ENCODE measurements around the gene PPIL6.

The PPIL6 gene

DNA sequence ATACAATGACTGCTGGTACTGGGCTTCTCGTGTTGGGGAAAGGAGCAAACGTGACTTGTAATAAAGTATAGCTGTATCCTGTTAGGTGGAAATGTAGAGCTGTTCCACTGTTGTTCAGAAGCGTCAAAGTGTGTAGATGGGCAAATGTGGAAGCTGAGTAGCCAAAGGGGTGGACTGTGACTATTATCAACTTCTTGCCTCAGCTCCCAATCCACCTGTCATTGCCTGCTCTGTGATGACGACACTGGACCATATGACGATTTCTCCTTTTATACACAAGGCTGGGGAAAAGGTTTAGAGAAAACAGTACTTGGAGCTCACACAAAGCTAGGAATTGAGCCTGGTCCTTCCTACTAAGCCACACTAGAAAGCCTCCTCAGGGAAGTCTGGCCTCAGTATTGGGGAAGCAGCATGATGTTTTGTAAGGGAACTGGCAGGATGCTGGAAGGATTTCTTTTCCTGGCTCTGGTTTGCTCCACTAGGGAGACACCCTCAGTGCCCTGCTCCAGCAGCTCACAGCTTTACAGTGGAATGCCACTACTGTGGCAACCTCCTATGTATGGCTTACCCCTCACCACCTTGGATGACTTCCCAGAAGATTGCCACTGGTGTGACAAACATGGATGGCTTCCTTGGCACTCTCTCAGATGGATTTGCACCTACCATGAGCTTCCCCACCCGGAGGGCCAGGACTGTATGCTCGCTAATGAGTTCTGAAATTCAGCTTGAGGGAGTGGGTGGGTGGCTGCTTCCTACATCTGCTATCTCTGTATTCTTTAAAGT is 78.1 kb downstream of the PPIL6 start:
- peaks cover 9% of the 10 kb centered on the region for H3K79me2 ChIP-seq (ENCODE audit: control insufficient read depth, insufficient read depth, low read length, unreplicated experiment)
- no peak overlapping the region for H2AFZ ChIP-seq (ENCODE audit: low read length, unreplicated experiment)
- H3K36me3 ChIP-seq (ENCODE audit: insufficient read depth, low read length) = peaks cover 71% of the 10 kb centered on the region
- no peak overlapping the region for H3K4me3 ChIP-seq (ENCODE audit: low read depth, low read length)
- no peaks in the 10 kb centered on the region for H3K4me1 ChIP-seq (ENCODE audit: control insufficient read depth, insufficient read depth, low read length, unreplicated experiment)
- H3K27ac ChIP-seq (ENCODE audit: low read depth, low read length) = no peak overlapping the region
- H3K27me3 ChIP-seq (ENCODE audit: insufficient read depth, low read length) = no peaks in the 10 kb centered on the region

- Histone ChIP-seq H2AFZ (ENCODE audit: low read length, unreplicated experiment) (no peak overlapping the region), H3K36me3 (ENCODE audit: insufficient read depth, low read length) (peaks cover 72% of the 10 kb centered on the region), H3K27ac (ENCODE audit: low read depth, low read length) (no peak overlapping the region)
Measured at GRCh38 chr6:109360791-109361190, 79.6 kb downstream of the PPIL6 start.

GRCh38 chr6:109360281-109360680 is 80.1 kb downstream of the PPIL6 start:
- Histone ChIP-seq H3K27ac (ENCODE audit: low read depth, low read length) (no peak overlapping the region), H3K4me1 (ENCODE audit: control insufficient read depth, insufficient read depth, low read length, unreplicated experiment) (no peaks in the 10 kb centered on the region), H3K36me3 (ENCODE audit: insufficient read depth, low read length) (peaks cover 77% of the 10 kb centered on the region)

More at GRCh38 chr6:109360791-109361190, 79.6 kb downstream of the PPIL6 start:
- Histone ChIP-seq H3K79me2 (ENCODE audit: control insufficient read depth, insufficient read depth, low read length, unreplicated experiment) (peaks cover 3% of the 10 kb centered on the region), H3K4me1 (ENCODE audit: control insufficient read depth, insufficient read depth, low read length, unreplicated experiment) (no peaks in the 10 kb centered on the region), H3K27me3 (ENCODE audit: insufficient read depth, low read length) (no peaks in the 10 kb centered on the region), H3K4me3 (ENCODE audit: low read depth, low read length) (no peak overlapping the region)

GRCh38 chr6:109359248-109359647 is 81.2 kb downstream of the PPIL6 start:
- H3K36me3 ChIP-seq (ENCODE audit: insufficient read depth, low read length) = peaks cover 81% of the 10 kb centered on the region
- H3K4me3 ChIP-seq (ENCODE audit: low read depth, low read length) = no peak overlapping the region
- peaks cover 3% of the 10 kb centered on the region for H3K79me2 ChIP-seq (ENCODE audit: control insufficient read depth, insufficient read depth, low read length, unreplicated experiment)
- H3K27me3 ChIP-seq (ENCODE audit: insufficient read depth, low read length) = no peaks in the 10 kb centered on the region
- H3K4me1 ChIP-seq (ENCODE audit: control insufficient read depth, insufficient read depth, low read length, unreplicated experiment) = no peaks in the 10 kb centered on the region
- no peak overlapping the region for H2AFZ ChIP-seq (ENCODE audit: low read length, unreplicated experiment)
- H3K27ac ChIP-seq (ENCODE audit: low read depth, low read length) = no peak overlapping the region

More at GRCh38 chr6:109360281-109360680, 80.1 kb downstream of the PPIL6 start:
- peaks cover 3% of the 10 kb centered on the region for H3K79me2 ChIP-seq (ENCODE audit: control insufficient read depth, insufficient read depth, low read length, unreplicated experiment)
- H3K4me3 ChIP-seq (ENCODE audit: low read depth, low read length) = no peak overlapping the region
- H3K27me3 ChIP-seq (ENCODE audit: insufficient read depth, low read length) = no peaks in the 10 kb centered on the region
- no peak overlapping the region for H2AFZ ChIP-seq (ENCODE audit: low read length, unreplicated experiment)

GRCh38 chr6:109358204-109358603 is 82.2 kb downstream of the PPIL6 start:
- Histone ChIP-seq H3K27ac (ENCODE audit: low read depth, low read length) (no peak overlapping the region), H3K36me3 (ENCODE audit: insufficient read depth, low read length) (peaks cover 80% of the 10 kb centered on the region), H2AFZ (ENCODE audit: low read length, unreplicated experiment) (no peak overlapping the region), H3K4me3 (ENCODE audit: low read depth, low read length) (no peak overlapping the region), H3K79me2 (ENCODE audit: control insufficient read depth, insufficient read depth, low read length, unreplicated experiment) (no peaks in the 10 kb centered on the region), H3K4me1 (ENCODE audit: control insufficient read depth, insufficient read depth, low read length, unreplicated experiment) (no peaks in the 10 kb centered on the region), H3K27me3 (ENCODE audit: insufficient read depth, low read length) (no peaks in the 10 kb centered on the region)

DNA sequence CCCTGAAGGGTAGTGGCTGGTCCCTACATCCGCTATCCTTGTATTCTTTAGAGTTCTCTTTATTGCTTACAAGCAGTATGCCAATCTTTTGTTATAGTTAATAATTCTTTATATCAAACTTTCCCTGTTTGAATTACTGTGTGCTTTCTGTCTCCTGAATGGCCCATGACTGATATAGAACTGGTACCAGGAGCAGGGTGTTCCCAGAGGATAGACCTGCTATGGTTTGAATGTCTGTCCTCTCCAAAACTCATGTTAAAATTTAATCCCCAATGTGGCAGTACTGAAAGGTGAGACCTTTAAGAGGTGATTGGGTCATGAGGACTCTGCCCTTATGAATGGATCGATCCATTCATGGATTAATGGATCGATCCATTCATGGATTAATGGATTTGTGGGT is 84.2 kb downstream of the PPIL6 start:
- Histone ChIP-seq H3K27me3 (ENCODE audit: insufficient read depth, low read length) (no peaks in the 10 kb centered on the region), H2AFZ (ENCODE audit: low read length, unreplicated experiment) (no peak overlapping the region), H3K4me1 (ENCODE audit: control insufficient read depth, insufficient read depth, low read length, unreplicated experiment) (peaks cover 13% of the 10 kb centered on the region), H3K27ac (ENCODE audit: low read depth, low read length) (no peak overlapping the region), H3K79me2 (ENCODE audit: control insufficient read depth, insufficient read depth, low read length, unreplicated experiment) (no peaks in the 10 kb centered on the region), H3K36me3 (ENCODE audit: insufficient read depth, low read length) (peaks cover 74% of the 10 kb centered on the region), H3K4me3 (ENCODE audit: low read depth, low read length) (no peak overlapping the region)

- H3K36me3 ChIP-seq (ENCODE audit: insufficient read depth, low read length) = peaks cover 29% of the 10 kb centered on the region
- no peaks in the 10 kb centered on the region for H3K79me2 ChIP-seq (ENCODE audit: control insufficient read depth, insufficient read depth, low read length, unreplicated experiment)
- H3K27ac ChIP-seq (ENCODE audit: low read depth, low read length) = no peak overlapping the region
- peaks cover 13% of the 10 kb centered on the region for H3K4me1 ChIP-seq (ENCODE audit: control insufficient read depth, insufficient read depth, low read length, unreplicated experiment)
- no peak overlapping the region for H2AFZ ChIP-seq (ENCODE audit: low read length, unreplicated experiment)
- no peaks in the 10 kb centered on the region for H3K27me3 ChIP-seq (ENCODE audit: insufficient read depth, low read length)
- H3K4me3 ChIP-seq (ENCODE audit: low read depth, low read length) = no peak overlapping the region
Measured at GRCh38 chr6:109351231-109352130, 88.9 kb downstream of the PPIL6 start.

DNA sequence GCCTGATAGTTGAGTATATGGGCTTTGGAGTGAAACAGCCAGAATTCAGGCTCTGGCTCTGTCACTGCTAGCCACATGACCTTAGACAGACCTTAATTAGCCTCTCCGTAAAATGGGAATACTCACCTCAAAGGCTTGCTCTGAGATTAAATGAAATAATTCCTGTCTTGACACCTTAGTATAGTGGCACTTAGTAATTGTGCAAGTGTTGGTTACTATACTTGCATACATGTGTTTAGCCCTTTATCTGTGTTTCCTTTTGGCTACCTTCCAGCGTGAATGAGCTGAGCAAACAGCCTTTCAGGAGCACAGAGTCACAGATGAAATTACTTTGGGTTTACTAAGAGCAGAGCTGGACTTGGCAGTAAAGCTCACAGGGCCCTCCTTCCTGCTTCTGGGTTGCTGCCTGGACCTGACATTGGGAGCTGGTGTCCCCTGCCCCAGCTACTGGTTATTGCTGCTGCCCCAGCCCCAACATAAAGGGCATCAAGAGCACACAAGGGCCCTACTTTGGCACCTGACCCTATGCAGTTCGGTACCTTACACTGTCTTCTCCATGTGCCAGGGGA is 90.9 kb downstream of the PPIL6 start:
- Histone ChIP-seq H3K36me3 (ENCODE audit: insufficient read depth, low read length) (peaks cover 11% of the 10 kb centered on the region; the same call in 1 of the 2 replicates), H3K4me1 (ENCODE audit: control insufficient read depth, insufficient read depth, low read length, unreplicated experiment) (peaks cover 13% of the 10 kb centered on the region), H3K4me3 (ENCODE audit: low read depth, low read length) (no peak overlapping the region), H2AFZ (ENCODE audit: low read length, unreplicated experiment) (no peak overlapping the region), H3K27me3 (ENCODE audit: insufficient read depth, low read length) (no peaks in the 10 kb centered on the region), H3K79me2 (ENCODE audit: control insufficient read depth, insufficient read depth, low read length, unreplicated experiment) (no peaks in the 10 kb centered on the region), H3K27ac (ENCODE audit: low read depth, low read length) (no peak overlapping the region)

DNA sequence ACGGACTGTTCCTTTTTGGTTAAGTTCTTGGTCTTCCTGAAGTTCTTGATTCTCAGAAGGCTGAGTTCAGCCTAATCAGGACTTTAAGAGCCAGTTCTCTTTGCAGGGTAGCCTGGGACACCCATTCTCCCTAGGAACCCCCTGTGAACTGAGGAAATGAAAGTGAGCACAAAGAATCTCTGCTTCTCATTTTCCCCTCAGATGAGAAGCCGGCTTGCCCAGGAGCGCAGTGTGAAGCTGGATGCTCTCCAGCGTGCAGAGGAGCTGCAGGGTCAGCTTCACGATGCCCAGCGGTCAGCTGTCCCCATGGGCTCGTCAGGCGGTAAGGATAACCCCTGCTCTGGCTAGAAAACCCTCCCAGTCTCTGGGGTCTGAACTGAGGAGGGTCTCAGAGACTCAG is 92.2 kb downstream of the PPIL6 start:
- 0 out of 2 replicates have a peak, but pooled peaks cover 4% of the 10 kb centered on the region for H3K36me3 ChIP-seq (ENCODE audit: insufficient read depth, low read length)
- H2AFZ ChIP-seq (ENCODE audit: low read length, unreplicated experiment) = no peak overlapping the region
- no peaks in the 10 kb centered on the region for H3K79me2 ChIP-seq (ENCODE audit: control insufficient read depth, insufficient read depth, low read length, unreplicated experiment)
- no peak overlapping the region for H3K4me3 ChIP-seq (ENCODE audit: low read depth, low read length)
- no peaks in the 10 kb centered on the region for H3K27me3 ChIP-seq (ENCODE audit: insufficient read depth, low read length)
- peaks cover 13% of the 10 kb centered on the region for H3K4me1 ChIP-seq (ENCODE audit: control insufficient read depth, insufficient read depth, low read length, unreplicated experiment)
- H3K27ac ChIP-seq (ENCODE audit: low read depth, low read length) = no peak overlapping the region

DNA sequence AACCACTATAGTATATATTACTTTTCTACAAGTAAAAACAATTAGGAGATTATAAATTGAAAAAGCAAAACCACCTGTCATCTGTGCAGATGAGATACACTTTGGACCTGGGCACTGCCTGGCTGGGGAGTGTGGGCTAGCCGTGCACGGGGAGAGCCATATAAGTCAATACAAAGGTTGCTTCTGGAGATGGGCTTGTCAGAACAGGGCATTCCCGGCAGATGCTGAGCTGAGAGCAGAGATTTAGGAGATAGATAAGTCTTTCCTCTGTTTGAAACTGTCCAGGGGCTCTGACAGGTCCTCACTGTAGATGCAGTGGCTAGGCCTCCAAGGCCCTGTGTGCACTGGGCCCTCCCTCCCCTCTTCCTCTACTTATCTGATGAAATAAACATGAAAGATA is 92.6 kb downstream of the PPIL6 start:
- no peak overlapping the region for H3K4me3 ChIP-seq (ENCODE audit: low read depth, low read length)
- H3K79me2 ChIP-seq (ENCODE audit: control insufficient read depth, insufficient read depth, low read length, unreplicated experiment) = no peaks in the 10 kb centered on the region
- no peak overlapping the region for H2AFZ ChIP-seq (ENCODE audit: low read length, unreplicated experiment)
- no peaks in the 10 kb centered on the region for H3K36me3 ChIP-seq (ENCODE audit: insufficient read depth, low read length)
- no peaks in the 10 kb centered on the region for H3K27me3 ChIP-seq (ENCODE audit: insufficient read depth, low read length)
- H3K4me1 ChIP-seq (ENCODE audit: control insufficient read depth, insufficient read depth, low read length, unreplicated experiment) = peaks cover 13% of the 10 kb centered on the region
- H3K27ac ChIP-seq (ENCODE audit: low read depth, low read length) = no peak overlapping the region
